HG02623 (cell line): ENCODE data around the gene SLC6A6.

Experiments
- ATAC-seq: cut with Tn5 transposase; IDR thresholded peaks from one replicate; pipeline ENCODE4 v1.9.1; 2021; ENCODE audit warnings: moderate library complexity; ENCODE audit not compliant: unreplicated experiment

The SLC6A6 gene

DNA sequence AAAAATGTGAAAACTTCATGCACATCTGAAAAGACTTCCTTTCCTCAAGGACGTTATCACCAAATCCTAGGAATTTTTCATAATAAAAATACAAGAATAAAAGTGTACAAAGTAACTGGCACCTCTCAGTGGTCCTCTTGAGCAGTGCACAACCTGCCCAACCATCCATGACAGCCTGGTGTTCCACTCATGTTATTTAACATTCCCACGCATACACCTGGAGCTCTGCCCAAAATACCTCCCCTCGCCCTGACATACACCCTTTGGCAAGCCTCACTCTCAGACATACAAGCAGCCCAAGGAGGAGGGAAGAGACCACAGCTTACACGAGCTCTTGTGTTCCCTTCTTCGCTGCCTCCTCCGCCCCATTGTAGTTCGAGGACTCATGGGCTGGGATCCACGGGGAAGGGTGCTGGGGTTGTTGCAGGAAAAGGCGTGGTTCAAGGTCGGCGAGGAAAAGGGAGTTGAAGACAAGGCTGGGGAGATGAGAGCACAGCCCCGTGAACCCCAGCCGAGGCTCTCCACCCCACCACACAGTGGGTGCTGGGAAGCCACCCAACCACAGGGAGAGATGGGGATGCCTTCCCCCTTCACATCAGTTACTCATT lies 114.4 kb downstream of the SLC6A6 start:
- ATAC-seq: no peak

DNA sequence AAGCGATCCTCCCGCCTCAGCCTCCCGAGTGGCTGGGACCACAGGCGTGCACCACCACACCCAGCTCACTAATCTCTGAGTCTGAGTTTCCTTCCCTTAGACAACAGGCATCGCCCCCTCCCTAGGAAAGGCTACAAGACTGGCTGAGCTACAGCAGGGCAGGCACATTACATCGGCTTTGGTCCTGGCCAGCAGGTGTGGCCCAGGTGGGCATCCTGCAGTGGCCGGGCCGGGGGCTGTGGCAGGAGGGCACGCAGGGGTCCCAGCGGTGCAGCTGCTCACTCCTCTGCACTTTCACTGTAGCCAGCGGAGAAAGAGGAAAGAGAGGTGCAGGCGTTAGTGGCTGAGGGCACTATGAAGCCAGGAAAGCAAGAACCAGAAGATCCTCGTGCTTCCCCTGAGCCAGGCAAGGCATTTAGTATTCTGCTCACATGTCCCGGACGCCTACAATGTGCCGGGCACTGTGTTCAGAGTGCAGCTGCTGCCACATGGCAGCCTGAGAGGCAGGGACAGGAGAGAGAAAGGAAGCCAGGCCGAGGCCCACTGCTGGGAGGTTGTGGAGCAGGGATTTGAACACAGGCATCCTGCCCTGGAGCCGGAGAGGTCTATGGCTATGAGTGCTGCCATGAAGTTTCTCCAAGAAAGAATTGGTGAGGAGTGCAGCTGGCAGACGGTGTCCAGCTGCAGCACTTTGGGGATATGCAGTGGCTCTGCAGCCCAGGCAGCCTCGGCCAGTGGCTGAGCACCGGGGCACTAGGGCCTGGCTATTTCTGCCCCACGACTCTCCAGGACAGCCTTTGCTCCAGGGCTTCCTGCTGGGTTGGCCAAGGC lies 115.4 kb downstream of the SLC6A6 start:
- ATAC-seq: no peak

DNA sequence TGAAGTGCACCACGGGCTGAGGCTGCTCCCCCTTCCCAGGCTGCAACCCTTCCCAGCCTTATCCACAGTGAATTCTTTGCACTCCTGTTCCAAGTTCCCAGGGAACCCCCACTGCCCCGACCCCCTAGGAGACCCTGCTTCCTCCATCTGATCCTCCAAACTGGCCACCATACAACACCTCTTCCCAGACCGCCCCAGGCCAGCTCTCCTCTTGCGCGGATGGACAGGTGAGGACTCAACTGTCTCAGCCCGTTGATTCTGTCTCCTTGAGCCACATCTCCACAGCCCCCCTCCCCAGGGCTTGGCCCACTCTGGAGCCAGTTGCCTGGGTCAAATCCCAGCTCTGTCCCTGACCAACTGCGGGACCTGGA lies 116.0 kb downstream of the SLC6A6 start:
- ATAC-seq: no peak

DNA sequence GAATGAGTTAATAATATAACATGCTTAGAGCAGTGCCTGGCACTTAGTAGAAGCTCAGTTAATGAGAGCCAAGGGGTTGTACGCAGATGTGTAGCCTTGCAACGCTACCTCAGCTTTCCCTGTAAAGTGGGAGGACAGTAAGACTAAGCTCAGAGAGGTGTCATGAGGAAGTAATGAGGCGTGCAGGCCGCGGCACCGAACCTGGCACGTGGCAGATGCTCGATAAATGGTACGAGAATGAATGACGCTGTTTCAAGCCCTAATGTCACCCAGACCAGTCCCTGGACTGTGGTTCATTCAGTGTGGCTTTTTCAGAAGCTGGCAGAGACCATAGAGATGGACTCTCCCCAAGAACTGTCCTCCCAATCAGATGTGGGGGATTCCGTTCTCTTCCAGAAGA lies 116.5 kb downstream of the SLC6A6 start:
- ATAC-seq: no peak

DNA sequence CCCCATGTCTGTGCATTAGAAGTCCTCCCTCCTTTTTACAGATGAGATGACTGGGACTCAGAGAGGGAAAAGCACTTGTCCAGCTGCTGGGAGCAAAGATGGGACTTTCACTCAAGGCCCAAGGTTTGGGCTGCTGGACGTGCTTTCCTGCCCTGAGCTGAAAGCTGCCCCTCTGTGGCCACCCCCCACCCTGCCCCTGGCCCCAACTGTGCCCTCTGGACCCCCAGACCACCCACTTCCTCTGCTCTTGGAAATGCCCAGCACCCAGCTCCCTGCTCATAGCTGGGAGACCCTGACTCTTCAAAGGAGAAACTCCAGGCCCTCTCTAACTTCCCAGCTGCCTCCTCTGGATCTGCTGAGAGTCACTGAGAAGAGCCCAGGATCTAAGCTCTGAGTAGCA lies 117.0 kb downstream of the SLC6A6 start:
- no peak for ATAC-seq

DNA sequence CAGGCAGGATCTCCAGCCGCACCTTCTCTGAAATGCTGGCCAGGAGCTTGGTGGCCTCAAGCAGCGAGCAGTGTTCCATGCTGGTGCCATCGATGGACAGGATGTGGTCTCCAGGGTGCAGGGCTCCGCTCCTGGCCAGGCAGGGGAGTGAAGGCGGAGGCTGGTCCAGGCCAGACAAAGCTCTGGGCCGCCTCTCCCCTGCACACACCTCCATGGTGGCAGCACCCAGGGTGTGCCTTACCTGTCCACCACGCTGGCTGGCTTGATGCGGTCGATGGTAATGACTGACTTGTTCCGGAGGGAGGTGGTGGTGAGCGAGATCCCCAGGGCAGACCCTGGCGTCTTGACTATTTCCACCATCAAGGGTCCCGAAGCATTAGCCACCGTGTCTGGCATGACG lies 117.7 kb downstream of the SLC6A6 start:
- no peak for ATAC-seq

DNA sequence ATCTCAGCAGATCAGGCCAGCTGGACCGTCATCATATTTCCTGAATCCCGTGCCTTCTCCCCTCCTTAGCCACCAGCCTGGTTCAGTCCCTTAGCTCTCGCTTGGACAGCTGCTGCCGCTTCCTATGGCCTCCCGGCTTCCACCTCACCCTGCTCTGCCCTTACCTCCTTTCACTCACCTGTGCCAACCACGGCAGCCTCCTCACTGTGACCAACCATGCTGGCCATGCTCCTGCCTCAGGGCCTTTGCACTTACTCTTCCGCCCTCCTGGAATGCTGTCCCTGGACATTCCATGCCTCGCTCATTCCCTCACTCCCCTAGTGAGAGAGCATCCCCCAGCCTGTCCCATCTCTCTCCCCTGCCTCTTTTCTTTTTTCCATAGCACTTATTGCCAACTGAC lies 118.6 kb downstream of the SLC6A6 start:
- ATAC-seq: no peak

DNA sequence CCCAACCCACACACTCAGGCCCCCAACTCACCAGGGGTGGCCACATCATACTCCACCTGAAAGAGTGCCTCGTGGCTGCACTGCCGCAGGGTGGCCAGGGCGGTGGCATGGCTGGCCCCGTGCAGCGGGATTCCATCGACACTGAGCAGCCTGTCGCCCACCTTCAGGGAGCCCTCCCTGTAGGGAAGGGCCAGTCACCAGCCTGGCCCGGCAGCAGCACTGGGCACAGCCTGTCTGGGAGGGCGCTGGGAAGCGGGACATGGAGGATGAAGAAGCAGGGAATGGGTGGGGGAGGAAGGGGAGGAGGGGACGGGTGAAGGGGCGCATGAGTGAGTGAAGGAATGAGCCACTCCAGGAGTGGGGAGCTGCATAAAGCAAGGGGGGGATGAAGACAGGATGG lies 119.2 kb downstream of the SLC6A6 start:
- no peak for ATAC-seq

DNA sequence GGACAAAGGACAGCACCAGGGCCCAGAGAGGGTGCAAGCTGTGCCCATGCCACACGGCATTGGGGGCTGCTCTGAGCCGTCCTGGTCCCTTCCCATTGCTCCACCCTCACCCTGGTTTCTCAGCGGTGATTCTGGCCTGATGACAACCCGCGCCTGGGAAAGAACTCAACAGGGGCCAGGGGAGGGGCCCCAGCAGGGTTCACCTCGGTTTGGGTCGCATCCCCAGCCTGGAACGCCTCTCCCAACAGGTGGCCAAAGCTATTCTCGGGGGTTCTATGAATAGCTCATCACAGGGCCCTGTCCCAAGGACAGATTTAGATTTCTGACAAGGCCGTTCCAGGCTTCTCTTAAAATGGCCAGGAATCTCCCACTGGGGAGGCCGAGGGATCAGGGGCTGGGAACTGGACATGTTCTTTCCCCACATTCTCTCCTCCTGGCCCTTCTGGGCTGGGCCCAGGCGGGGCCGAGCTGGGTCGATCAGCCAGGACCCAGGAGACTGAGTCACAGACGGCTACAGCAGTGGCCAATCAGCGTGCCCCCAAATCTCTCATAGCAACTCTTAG lies 119.8 kb downstream of the SLC6A6 start:
- ATAC-seq: no peak

DNA sequence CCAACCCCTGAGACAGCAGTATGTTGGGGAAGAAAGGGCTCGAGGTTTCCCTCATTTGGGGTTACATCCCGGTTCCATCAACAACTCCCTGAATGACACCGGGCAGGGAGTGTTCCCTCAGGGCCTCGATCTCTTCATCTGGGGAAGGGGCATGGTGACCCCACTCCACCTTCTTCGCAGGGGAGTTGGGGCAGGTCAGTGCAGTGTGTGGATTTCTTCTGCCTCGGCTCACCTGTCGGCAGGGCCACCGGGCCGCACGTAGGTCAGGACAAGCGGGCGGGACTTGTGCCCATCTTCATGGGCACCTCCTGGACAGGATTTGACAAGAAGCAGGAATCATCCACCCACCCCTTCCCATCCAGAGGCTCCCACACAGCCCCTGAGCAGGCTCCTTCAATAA lies 120.4 kb downstream of the SLC6A6 start:
- ATAC-seq: no peak

DNA sequence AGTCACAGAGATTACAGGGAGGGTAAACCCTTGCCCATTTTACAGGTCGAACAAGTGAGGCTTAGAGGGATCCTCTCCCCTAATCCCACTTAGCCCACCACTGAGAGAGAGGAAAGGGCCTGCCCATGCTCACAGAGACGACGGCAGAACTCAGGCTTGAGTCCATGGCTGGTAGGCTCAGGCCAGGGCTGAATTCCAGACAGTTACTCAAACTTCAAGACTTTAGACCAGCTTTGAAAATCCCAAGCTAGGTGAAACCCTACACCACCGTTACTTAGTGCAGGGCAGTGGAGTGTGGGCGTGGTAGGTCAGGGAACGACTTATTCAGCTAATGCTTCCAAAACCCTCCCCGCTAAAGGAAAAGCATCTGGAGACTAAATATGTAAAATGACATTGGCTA lies 121.4 kb downstream of the SLC6A6 start:
- no peak for ATAC-seq

DNA sequence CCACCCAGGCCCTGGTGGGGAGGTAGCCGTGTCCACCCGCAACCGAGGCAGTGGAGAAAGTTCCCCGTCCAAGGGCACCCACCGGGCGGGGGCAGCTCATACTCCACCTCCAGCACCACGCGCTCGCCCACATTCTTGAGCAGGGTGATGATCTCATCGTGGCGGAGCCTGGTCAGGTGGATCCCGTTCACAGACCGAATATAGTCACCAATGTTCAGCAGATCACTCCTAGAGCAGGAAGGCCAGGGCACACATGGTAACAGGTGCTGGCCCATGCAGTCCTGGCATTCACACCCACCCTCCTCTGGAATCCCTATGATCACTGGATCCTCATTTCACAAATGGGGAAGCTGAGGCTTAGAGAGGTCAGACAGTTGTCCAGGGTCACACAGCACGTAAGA lies 121.9 kb downstream of the SLC6A6 start:
- ATAC-seq: no peak

DNA sequence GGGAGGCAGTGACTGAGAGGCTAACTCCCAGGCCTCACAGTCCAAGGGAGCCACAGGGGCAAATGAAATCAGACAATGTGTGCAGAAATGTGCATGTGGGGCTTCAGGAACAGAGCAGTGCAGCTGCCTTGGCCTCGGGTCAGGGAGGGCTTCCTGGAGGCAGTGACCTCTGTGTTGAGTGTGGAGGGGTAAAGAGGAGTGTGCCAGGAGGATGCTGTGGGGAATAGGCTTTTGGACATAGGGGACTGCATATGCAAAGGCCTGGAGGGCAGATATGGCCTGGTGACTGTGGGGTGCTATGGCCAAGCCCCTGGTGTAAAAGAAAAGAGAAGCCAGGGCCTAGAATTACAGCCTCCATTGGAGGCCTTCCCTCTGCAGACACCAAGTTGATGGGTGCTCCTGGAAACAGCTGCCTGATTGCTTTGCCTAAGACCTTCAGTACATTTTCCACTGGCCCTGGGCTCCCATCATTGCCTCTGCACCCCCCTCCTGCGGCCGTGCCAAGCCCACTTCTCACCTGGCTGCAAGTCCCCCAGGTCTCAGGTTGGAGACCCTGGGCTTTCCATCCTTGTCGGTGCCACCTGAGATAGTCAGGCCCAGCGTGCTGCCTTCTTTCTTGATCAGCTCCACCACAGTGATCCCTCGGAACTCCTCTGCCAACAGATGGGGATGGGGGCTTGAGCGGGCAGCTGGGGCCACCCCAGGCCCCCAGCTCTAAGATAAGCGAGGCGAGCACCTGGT lies 122.7 kb downstream of the SLC6A6 start:
- ATAC-seq: no peak

DNA sequence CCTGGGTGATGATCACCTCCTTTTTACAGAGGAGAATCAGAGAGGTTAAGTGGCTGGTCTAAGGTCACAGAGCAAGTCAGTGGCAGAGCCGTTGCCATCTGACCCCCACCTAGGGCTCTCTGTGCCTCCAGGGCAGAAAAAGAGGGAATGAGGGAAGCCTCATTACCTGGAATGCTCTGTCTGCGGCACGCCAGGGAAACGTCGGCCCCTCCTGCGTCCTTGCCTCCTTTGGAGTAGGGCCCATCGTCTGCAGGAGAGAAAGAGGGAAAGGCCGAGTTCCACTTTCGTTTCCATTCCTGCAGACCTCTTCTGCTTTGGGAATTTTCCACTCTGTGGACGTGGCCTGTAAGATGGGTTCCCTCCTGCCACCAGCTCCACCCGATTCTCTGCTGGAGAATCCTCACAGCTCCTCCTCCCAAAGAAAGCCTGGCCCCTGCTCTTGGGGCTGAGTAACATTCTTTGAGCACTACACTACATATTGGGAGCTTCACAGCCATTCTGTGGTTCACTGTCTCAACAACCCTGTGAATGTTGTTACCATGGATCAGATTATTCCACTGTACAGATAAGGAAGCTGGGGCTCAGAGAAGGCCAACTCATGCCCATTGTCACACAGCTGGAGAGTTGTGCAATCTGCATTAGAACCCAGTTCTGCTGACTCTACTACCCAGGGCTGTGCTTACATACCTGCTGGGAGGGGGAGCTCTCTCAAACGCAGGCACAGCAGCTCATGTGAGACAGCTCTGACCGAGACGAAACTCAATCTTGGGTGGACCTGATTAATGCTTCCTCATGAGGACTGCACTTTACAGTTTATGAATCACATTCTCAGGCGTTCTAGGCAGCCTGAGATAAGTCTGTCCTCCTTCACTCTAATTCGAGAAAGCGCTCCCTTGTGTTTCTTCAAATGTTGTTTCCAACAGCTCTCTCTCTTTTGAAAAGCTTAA lies 123.6 kb downstream of the SLC6A6 start:
- ATAC-seq: no peak

DNA sequence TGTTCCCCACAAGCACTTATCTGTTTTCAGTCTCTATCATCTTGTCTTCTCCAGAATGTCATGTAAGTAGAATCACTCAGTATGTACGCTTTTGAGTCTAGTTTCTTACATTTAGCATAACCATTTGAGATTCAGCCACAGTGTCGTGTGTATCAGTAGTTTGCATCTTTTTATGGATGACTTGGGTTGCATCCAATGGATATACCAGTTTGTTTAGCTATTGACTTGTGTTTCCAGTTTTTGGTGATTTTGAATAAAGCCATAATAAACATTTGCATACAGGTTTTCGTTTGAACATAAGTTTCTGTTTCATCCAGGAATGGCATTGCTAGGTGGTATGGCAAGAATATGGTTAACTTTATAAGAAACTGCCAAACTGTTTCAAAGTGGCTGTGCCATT lies 125.7 kb downstream of the SLC6A6 start:
- ATAC-seq: no peak

DNA sequence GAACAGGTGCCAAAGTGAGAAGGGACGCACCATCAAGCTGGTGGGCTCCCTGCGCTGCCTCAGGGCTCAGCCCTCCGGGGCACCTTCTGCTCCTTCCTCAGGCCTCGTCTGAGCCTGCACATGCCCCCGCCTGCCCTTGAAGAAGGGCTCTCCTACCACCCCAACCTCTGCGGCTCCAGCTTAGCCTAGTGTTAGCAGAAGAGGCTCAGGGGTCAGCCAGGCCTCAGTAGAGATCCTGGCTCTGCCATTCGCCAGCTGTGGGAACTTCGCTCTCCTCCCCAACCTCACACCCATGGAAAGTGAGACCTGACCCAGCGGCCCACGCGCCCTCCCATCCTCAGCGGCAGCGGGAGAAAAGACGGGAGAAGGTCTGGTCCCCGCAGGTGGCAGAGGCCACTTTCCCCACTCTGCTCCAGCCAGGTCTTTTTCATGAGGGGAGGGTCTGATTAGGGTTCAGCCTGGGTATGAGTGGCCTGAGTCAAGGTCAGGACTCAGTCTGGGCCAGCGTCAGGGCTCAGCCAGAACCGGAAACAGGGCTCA lies 129.5 kb downstream of the SLC6A6 start:
- ATAC-seq: no peak

DNA sequence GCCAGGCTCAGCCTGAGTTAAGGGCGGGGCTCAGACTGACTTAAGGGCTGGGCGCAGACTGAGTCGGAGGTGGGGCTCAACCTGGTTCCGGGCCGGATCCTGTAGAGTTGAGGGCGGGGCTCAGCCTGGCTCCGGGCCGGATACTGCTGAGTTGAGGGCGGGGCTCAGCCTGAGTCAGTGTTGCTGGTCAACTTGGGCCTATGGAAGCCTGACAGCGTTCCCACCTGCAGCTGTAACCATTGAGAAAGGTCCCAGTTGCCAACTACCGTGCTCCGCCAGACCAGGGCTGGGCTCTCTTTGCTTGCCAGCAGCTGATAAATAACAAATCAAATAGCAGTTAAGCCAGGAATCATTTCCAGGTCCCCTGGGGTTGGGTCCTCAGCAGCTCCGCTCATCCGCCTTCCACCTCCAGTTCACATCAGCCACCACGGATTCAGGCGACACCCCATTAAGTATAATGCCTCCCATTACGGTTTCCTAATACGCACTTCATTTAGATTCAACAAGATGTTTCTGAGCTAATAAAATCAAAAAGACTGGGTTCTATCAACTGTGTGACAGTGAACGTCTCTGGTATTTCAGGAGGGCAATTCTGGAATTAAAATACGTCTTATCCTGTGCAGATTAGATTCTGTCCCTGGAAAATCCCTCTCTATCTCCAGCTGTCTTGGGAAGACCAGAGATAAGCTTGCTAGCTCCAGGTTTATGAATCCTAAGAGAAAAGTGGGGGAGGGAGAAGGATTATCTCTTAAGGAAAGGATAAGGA lies 130.5 kb downstream of the SLC6A6 start:
- ATAC-seq: no peak

DNA sequence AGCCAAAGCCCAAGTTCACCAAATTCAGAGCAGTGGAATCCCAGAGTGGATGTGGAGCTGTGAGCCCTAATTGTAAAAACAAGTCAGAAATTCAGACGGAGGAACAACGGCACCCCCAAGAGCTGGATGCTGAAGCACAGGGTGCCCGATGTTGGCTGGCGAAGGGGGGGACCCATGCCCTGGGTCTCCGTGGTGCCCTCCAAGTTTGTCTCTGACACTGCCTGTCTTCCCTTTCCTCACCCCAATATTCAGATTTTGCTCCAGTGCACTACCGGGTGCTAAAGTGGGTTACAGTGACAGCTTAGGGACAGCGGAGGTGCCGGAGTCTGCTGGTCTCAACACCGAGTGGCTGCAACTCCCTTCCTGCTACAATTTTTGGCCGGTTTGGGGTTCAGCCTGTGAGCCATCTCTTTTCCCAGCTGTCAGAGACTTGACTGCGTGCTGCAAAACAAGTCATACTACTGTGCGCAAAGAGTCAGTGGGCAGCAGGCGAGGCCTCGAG lies 131.1 kb downstream of the SLC6A6 start:
- ATAC-seq: no peak

DNA sequence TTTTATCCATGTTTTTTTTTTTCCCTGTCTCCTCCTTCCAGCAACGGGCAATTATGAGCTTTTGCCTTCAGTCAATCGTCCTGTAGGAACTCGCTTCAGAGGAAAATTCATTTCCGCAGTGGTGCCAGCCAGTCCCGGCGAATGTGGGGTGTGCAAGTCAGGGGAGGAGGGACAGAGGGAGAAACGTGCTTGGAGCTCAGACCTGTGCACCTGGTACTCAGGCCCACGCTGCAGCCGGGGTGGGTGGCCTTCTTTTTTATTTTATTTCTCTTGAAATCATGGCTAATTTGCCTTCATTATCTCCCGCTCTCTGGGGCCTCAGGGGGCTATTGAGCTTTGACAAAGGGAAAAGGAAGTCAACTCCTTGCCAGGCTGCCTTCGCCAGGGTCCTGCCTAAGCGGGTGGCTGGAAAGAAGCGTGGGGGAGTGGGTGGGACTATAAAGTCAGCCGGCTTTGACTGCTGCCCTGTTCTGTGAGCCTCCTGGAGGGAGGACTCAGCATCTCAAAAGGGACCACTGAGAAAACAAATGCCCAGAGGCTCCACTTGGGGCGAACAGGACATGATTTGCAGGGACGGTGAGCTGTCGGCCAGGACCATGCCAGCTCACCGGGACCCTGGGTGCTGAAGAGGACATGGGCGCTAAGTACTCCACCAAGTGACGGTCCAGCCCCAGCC lies 132.2 kb downstream of the SLC6A6 start:
- ATAC-seq: no peak
